ENCODE measurements around the gene SENP1.

SENP1 gene

DNA sequence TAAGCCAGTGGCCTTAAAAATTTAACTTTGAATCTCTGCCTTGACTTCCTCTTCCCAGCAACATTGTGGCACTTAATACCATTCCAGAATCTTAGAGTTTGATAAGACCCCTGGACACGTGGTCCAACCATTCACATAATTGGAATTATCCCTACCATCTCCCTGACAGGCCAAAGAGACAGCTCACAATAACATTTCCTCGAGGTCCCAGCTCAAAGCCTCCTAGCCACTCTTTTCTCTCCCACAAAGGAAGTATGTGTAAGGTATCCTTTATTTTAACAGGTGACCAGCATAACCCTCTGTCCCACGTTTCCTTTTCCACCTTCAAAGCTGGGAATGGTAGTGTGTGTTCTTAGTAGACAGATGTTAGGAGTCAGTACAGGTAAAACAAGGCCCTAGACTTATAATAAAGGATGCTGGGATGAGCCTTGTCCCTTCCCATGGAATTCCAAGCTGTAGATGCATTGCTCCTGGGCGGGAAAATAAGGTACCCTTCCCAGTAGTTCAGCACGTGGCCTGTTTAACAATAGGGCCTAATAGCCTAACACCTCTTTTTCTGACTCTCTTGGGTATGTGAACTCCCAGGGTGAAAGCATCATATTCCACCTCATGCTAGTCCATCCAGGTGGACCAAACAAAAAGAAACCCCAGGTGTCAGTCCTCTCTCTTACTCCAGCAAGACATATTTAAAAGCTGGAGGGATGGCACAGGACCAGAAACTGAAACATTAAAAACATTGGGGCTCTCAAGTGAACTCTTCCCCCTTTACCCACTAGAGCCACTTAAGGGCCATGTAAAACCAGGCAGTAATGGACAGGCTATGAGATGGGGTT is 64.1 kb downstream of the SENP1 start:
- H3K4me3 ChIP-seq (replicated peaks; ENCODE audit: low read depth, low read length) = no peak overlapping the region
- TF ChIP-seq CTCF (IDR thresholded peaks at IDR 0.05; ENCODE audit: low read depth, low read length, missing control alignments) = no peak
- DNase-seq (ENCODE audit: extremely low read depth, low read depth) = no peak

- no peak for TF ChIP-seq CTCF (IDR thresholded peaks at IDR 0.05; ENCODE audit: low read depth, low read length, missing control alignments)
- H3K4me3 ChIP-seq (replicated peaks; ENCODE audit: low read depth, low read length) = no peak overlapping the region
- no peak for DNase-seq (ENCODE audit: extremely low read depth, low read depth)
These were observed 65.5 kb downstream of the SENP1 start for GRCh38 chr12:48040354-48040753.

GRCh38 chr12:48039151-48039550 is 66.7 kb downstream of the SENP1 start:
- H3K4me3 ChIP-seq (replicated peaks; ENCODE audit: low read depth, low read length) = no peak overlapping the region
- no peak for TF ChIP-seq CTCF (IDR thresholded peaks at IDR 0.05; ENCODE audit: low read depth, low read length, missing control alignments)
- DNase-seq (ENCODE audit: extremely low read depth, low read depth) = no peak

GRCh38 chr12:48038085-48038484 is 67.8 kb downstream of the SENP1 start:
- no peak overlapping the region for H3K4me3 ChIP-seq (replicated peaks; ENCODE audit: low read depth, low read length)
- no peak for DNase-seq (ENCODE audit: extremely low read depth, low read depth)
- no peak for TF ChIP-seq CTCF (IDR thresholded peaks at IDR 0.05; ENCODE audit: low read depth, low read length, missing control alignments)

DNA sequence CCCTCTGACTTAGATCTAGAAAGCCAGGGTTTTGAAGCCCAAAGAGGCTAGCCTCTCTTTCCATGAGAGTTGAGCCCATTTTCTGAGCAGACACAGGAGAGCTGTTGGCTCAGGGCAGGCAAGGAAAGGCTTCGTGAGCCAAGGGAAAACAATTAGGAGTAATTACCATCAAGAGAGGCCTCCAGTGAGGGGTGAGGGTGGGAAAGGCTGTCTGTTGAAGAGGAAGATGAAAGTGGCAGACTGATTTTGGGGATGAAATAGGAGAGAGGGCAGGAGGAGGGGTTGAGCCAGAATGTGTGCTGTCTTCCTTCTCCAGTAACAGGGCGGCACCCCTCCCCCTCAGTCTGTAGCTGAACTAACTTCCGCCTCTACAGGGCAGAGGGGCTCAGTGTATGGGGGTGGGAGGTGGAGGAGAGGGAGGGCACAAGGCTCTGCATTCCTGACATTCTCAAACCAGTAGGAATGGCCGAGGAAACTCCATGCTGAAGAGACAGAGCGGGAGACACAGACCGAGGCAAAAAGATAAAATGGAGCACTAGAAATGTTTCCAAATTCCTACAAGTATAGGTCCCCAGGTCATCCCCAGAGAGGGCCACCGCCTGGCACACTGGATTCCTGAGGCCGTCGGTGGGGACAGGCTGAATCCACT is 68.5 kb downstream of the SENP1 start:
- DNase-seq (ENCODE audit: extremely low read depth, low read depth) = peak; percentile 12
- no peak for TF ChIP-seq CTCF (IDR thresholded peaks at IDR 0.05; ENCODE audit: low read depth, low read length, missing control alignments)
- H3K4me3 ChIP-seq (replicated peaks; ENCODE audit: low read depth, low read length) = no peak overlapping the region

DNA sequence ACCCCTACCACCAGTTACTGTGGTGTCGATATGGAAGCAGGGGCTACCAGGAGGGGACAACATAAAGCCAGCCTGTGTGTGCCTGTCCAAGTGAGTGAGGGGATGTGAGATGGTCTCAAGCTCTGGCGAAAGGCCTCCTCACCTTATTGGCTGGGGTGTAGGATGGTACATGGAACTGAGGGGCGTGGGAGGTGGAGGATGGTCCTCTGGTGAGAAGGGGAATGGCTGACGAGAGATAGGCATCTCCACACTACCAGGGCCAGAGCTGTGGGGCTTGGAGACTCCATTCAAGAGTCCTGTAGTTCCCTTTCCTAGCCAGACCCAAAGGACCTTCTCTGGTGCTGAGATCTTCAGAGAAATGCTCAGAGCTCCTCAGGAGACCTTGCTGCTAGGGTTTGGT is 69.1 kb downstream of the SENP1 start:
- H3K4me3 ChIP-seq (replicated peaks; ENCODE audit: low read depth, low read length) = no peak overlapping the region
- no peak for DNase-seq (ENCODE audit: extremely low read depth, low read depth)
- TF ChIP-seq CTCF (IDR thresholded peaks at IDR 0.05; ENCODE audit: low read depth, low read length, missing control alignments) = no peak

Data from HFF-Myc (cell line).